Measurements from ENCODE around the gene AADAC.
"Not testable (repeated sequence)": the region's sequence is repeated elsewhere in the genome, so short reads cannot be mapped to it uniquely, and the experiment has no call there.

Gene AADAC

DNA sequence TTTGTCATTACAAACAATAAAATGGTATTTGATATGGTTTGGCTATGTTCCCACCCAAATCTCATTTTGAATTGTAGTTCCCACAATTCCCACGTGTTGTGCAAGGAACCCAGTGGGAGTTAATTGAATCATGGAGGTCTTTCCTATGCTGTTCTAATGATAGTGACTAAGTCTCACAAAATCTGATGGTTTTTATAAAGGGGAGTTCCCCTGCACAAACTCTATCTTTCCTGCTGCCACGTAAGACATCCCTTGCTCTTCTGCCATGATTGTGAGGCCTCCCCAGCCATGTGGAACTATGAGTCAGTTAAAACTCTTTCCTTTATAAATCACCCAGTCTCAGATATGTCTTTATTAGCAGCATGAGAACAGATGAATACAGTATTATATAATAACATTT lies 15.4 kb upstream of the AADAC start:
- no peak for DNase-seq

- DNase-seq, result no peak
These were observed 13.5 kb upstream of the AADAC start for GRCh38 chr3:151800431-151800830.

DNA sequence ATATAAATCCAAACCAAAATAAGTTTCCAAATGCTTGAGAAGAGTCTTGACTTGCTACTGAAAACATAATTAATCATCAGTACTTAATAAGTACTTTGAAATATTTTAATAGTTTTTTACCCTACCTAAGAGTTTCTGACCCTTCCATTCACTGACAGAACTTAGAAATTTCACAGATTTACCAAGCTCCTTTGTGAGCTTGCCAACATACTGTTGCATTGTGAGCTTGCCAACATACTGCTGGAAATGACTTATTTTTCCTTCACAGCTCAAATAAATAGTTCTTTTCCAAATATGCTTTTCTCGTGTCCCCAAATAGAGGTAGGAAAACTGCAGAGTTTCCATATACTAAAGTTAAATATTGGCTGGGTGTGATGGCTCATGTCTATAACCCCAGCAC lies 9.6 kb upstream of the AADAC start:
- DNase-seq, result no peak

GRCh38 chr3:151806838-151807237 lies 7.1 kb upstream of the AADAC start:
- DNase-seq, result no peak

DNA sequence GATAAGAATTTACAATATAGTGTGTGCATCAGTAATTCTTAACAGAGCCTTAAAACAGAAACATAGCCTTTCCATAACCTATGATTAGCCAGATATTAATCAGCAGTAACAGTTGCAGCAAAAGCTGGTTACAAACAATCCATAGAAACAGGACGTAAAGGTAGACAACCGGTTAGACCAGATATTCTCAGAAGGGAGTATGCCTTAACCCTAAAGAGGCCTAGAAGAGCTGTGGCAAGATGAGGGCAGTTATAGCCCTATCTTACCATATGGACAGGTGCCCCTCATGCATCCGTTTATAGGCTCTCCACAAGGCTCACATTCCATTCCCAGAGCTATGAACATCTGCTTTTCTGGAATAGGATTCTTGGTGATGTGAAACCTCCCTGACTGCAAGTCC lies 5.0 kb upstream of the AADAC start:
- not testable (repeated sequence) for DNase-seq

GRCh38 chr3:151811474-151811873 lies 2.4 kb upstream of the AADAC start:
- DNase-seq, result no peak

GRCh38 chr3:151814588-151814987 lies 672 bp downstream of the AADAC start:
- no peak for DNase-seq

DNA sequence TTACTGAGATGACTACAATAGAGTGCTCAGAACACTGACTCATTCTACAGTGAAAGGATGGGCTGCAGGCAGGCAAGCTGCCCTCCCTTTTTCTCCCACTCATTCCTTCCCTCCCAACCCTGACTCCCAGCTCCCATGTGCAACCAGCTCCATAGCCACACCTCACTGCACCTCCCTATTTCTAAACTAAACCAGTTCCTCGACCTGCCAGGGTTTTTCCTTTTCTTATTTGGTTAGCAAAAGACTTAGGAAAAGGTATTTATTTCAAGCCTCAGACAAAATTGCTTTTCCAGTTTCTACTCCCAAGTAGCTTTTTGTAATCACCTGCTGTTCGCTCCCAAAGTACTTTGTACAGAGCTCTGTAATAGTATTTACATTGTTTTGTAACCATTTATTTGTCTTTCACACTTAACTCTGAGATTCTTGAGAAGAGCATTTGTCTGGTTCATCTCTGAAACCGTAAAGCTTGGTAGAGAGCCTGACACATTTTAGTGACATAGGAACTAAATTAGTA lies 2.2 kb downstream of the AADAC start:
- no peak for DNase-seq

DNA sequence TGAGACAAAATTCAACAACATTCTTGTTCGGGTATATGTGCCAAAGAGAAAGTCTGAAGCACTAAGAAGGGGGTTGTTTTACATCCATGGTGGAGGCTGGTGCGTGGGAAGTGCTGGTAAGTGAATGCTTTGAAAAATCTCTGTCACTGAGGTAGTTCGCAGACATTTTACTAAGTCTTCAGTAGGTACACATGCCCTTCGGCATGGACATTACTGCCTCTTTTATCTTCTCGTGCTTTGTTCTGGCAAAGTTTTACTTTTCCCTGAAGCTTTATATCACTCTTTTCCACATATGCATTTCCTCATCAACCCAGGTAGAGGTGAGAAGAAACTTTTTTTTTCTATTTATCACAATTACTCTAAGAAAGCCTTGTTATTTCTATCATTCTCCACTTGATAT lies 3.6 kb downstream of the AADAC start:
- DNase-seq, result no peak

GRCh38 chr3:151818361-151818760 lies 4.4 kb downstream of the AADAC start:
- DNase-seq, result no peak

DNA sequence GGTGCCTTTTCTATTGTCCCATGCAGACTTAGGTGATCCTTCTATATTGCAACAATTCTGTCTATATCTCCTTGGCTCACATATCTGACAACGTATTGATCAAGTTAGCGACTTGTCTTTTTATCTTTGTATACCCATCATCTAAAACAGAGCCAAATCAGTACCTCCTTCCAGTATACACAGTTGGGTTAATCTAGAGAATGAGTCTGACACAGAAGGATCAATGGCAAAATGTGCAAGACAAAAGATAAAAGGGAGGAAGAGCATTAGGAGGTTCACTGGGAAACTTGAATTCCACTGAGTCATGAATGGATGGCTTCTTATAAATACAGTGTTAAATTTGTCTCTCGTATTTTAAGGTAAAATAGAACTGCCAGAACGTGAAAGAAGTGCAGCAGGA lies 6.0 kb downstream of the AADAC start:
- DNase-seq, result no peak

GRCh38 chr3:151827816-151828215 lies 13.9 kb downstream of the AADAC start:
- DNase-seq, result no peak

- no peak for DNase-seq
These were observed 22.0 kb downstream of the AADAC start for GRCh38 chr3:151835751-151836525.

- no peak for DNase-seq
These were observed 23.1 kb downstream of the AADAC start for GRCh38 chr3:151837057-151837456.

- peak; percentile 50 for DNase-seq
These were observed 24.8 kb downstream of the AADAC start for GRCh38 chr3:151838574-151839312.

DNA sequence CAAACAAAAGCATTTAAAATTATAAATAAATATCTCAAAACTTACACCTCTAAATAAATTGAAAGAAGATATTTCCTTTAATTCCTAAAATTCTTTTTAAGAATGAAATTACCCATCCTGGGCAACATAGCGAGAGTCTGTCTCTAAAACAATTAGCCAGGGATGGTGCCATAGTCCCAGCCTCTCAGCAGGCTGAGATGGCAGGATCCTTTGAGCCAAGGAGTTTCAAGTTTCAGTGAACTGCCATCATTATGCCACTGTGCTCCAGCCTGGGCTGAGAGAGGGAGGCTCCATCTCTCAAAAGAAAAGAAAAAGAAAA lies 25.4 kb downstream of the AADAC start:
- no peak for DNase-seq

DNA sequence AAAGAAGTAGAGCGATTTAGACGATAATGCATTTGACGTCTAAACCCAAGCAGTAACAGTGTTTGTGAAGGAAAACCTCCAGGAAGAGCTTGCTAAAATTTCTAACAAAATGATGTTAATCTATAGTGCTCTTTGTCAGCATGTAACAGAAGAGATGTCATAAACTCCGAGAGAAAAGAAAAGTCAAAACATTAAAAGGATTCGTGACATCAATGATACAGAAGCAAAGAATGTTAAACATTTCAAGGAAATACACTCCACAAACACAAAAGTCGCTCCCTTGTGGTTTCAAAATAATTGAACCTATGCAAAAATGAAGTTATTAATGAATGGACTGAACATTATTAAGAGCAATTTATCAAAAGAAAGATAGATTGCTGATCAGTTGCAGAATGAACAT lies 27.9 kb downstream of the AADAC start:
- DNase-seq, result no peak

GRCh38 chr3:151843275-151843674 lies 29.4 kb downstream of the AADAC start:
- DNase-seq, result no peak

- no peak for DNase-seq
These were observed 31.5 kb downstream of the AADAC start for GRCh38 chr3:151845306-151845905.

- DNase-seq, result not testable (repeated sequence)
These were observed 36.1 kb downstream of the AADAC start for GRCh38 chr3:151850065-151850464.

DNA sequence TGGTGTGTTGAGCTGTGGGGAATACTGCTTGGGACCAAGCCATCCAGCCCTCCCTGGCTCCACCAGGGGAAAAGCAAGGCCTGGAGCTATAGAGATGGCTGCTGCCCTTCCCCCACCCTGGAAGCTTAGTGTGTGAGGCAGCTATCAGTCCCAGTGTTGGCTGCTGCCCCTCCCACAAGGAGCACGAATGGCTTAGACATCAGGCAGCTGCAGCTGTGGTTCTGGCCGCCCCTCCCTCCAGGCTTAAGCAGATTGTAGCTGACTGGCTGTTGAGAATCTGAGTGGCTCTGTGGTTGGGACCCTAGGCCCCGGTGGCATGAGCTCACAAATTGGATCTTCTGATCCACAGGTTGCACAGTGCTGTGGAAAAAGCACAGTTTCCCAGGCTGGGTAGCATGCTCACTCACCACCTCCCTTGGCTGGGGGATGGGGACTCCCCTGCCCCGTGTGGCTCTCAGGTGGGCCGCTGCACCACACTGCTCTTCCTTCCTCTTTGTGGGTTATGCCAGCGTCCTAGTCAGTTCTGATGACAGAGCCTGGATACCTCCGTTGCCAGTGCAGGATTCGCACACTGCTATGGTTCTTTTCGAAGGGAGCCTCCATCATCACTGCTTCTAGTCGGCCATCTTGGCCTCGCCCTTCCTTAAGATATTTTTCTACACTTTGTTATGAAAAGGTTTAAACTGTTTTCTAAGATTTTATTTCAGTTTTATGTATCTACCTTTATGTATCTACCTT lies 38.3 kb downstream of the AADAC start:
- DNase-seq, result no peak

DNA sequence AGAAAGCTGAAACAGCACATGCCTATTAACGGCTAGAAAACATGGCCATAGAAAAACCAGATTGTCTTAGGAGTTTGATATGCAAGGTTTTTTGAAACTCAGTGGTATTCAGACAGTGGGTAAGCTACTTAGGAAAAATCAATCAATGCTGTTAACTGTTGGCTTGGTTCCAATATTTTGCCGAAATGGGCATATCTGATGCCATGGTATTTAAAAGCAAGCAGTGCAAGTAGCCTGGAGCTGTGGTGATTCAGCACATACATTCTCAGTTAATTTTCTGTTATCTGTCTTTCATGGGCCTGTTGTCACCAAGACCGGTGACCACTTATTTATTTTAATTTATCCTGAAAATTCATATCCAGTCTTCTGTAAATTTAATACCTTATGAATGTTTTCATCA lies 42.2 kb downstream of the AADAC start:
- DNase-seq, result no peak

DNA sequence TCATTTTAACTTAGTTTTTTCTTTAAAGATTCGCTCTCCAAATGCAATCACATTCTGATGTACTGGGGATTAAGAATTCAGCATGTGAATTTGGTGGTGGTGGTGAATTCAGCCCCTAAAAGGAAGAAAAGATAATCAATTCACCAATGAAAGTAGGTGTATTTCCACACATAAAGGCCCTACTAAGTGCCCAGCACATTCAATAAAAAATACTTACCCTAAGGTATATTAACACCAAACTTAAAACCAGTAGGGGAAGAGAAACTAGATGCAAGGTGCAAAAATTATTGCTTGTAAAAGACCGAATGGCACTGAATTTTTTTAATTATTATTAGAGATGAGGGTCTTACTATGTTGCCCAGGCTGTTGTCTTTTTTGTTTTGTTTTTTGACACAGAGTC lies 42.7 kb downstream of the AADAC start:
- DNase-seq, result no peak

Data from CD4-positive, alpha-beta T cell treated with Interleukin-17A for 1 hour (primary cell).